SK-N-SH treated with all-trans-retinoic acid at 6 μM for 48 hours (cell line): ENCODE results near the gene XKR3.
"Not testable (repeated sequence)": the region's sequence is repeated elsewhere in the genome, so short reads cannot be mapped to it uniquely, and the experiment has no call there.

Experiments used
- ATAC-seq: fragments of 200-7000 bp; cut with Tn5 transposase; 3 replicates; pipeline ENCODE4 v1.9.1; 2020; ENCODE audit warnings: mild to moderate bottlenecking, moderate library complexity
- ARNTL ChIP-seq: fragments of 450-650 bp; formaldehyde crosslinking; IDR thresholded peaks from 2 replicates; pipeline ENCODE4 v1.5.0; 2020; ENCODE audit warnings: low read depth, mild to moderate bottlenecking, moderate library complexity, borderline replicate concordance
- GLIS3 ChIP-seq: fragments of 250-450 bp; sonication (Bioruptor Pico); IDR thresholded peaks from 2 replicates; pipeline ENCODE4 v1.5.0; 2020; ENCODE audit warnings: mild to moderate bottlenecking, moderate library complexity
- ISL1 ChIP-seq: fragments of 250-450 bp; sonication (Bioruptor Pico); IDR thresholded peaks from 2 replicates; pipeline ENCODE4 v2.1.2; 2022; ENCODE audit warnings: mild to moderate bottlenecking, moderate library complexity
- PATZ1 ChIP-seq: fragments of 250-450 bp; sonication (Bioruptor Pico); IDR thresholded peaks from 2 replicates; pipeline ENCODE4 v1.8.0; 2020; ENCODE audit warnings: mild to moderate bottlenecking, moderate library complexity, borderline replicate concordance
- TOX ChIP-seq: fragments of 250-450 bp; sonication (Bioruptor Pico); IDR thresholded peaks from 2 replicates; pipeline ENCODE4 v1.8.0; 2021; ENCODE audit warnings: mild to moderate bottlenecking, moderate library complexity, borderline replicate concordance
- TSHZ2 ChIP-seq: fragments of 250-450 bp; sonication (Bioruptor Pico); IDR thresholded peaks from 2 replicates; pipeline ENCODE4 v1.5.0; 2020; ENCODE audit warnings: mild to moderate bottlenecking, moderate library complexity
- ZFP3 ChIP-seq: fragments of 250-450 bp; sonication (Bioruptor Pico); IDR thresholded peaks from 2 replicates; pipeline ENCODE4 v1.5.0; 2020; ENCODE audit warnings: mild to moderate bottlenecking, moderate library complexity
- ZNF565 ChIP-seq: fragments of 450-650 bp; formaldehyde crosslinking; conservative IDR thresholded peaks from 2 replicates; pipeline ENCODE4 v1.5.0; 2020; ENCODE audit warnings: low read depth, mild to moderate bottlenecking, moderate library complexity
- ZNF70 ChIP-seq: fragments of 450-650 bp; formaldehyde crosslinking; IDR thresholded peaks from 2 replicates; pipeline ENCODE4 v1.5.0; 2020; ENCODE audit warnings: mild to moderate bottlenecking, moderate library complexity
- ZNF8 ChIP-seq: fragments of 450-650 bp; formaldehyde crosslinking; IDR thresholded peaks from 2 replicates; pipeline ENCODE4 v1.5.0; 2020; ENCODE audit warnings: mild to moderate bottlenecking, moderate library complexity

XKR3 gene

GRCh38 chr22:16776080-16776479 is 49.1 kb downstream of the XKR3 start (continued):
- TF ChIP-seq TSHZ2: no peak
- no peak for TF ChIP-seq ZNF8
- no peak for TF ChIP-seq ZNF70 (CRISPR knock-in tag)
- TF ChIP-seq ZNF565 (CRISPR knock-in tag): no peak
- TF ChIP-seq PATZ1: no peak
- TF ChIP-seq ARNTL (CRISPR knock-in tag): no peak

- no peak for ATAC-seq
- TF ChIP-seq GLIS3: no peak
- TF ChIP-seq ZFP3 (CRISPR knock-in tag): no peak
- no peak for TF ChIP-seq TOX
- TF ChIP-seq ISL1 (CRISPR knock-in tag): no peak
Observed at GRCh38 chr22:16774911-16775500, 50.2 kb downstream of the XKR3 start.

- not testable (repeated sequence) for ATAC-seq
Observed at GRCh38 chr22:16771569-16771968, 53.6 kb downstream of the XKR3 start.

- ATAC-seq: not testable (repeated sequence)
Observed at GRCh38 chr22:16767927-16768326, 57.3 kb downstream of the XKR3 start.

- not testable (repeated sequence) for ATAC-seq
Observed at GRCh38 chr22:16762224-16762623, 63.0 kb downstream of the XKR3 start.

GRCh38 chr22:16760416-16760815 is 64.8 kb downstream of the XKR3 start:
- not testable (repeated sequence) for ATAC-seq

- not testable (repeated sequence) for ATAC-seq
Observed at GRCh38 chr22:16749282-16749681, 75.9 kb downstream of the XKR3 start.

GRCh38 chr22:16748160-16748929 is 76.9 kb downstream of the XKR3 start:
- peak; percentile 40; the same call in 2 of the 3 replicates for ATAC-seq

GRCh38 chr22:16747266-16748159 is 77.7 kb downstream of the XKR3 start:
- ATAC-seq: not testable (repeated sequence)

GRCh38 chr22:16734271-16734670 is 90.9 kb downstream of the XKR3 start:
- not testable (repeated sequence) for ATAC-seq
